Subcutaneous adipose tissue (tissue), 4 donors: ENCODE data around the gene SPP2. TPM values are rescaled to one million over a fixed set of nuclear protein-coding genes. Genes with fewer than 3 reads are reported as not detected.

Experiments
- total RNA-seq, 4 donors: library from RNA; depleted of rRNA; stranded (reverse); fragments of >200 nt; gene quantifications; one replicate each; pipeline ENCODE4 v1.1.0, GENCODE V29; 2016
- TF ChIP-seq, protein P1 (sequence below): fragments of 450-650 bp; IDR thresholded peaks from one replicate; pipeline ENCODE4 v1.5.1; 2016; ENCODE audit warnings: low read depth, mild to moderate bottlenecking, control low read depth, antibody characterized with exemption, moderate library complexity

Gene SPP2, protein sequence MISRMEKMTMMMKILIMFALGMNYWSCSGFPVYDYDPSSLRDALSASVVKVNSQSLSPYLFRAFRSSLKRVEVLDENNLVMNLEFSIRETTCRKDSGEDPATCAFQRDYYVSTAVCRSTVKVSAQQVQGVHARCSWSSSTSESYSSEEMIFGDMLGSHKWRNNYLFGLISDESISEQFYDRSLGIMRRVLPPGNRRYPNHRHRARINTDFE
- total RNA-seq = not detected

DNA sequence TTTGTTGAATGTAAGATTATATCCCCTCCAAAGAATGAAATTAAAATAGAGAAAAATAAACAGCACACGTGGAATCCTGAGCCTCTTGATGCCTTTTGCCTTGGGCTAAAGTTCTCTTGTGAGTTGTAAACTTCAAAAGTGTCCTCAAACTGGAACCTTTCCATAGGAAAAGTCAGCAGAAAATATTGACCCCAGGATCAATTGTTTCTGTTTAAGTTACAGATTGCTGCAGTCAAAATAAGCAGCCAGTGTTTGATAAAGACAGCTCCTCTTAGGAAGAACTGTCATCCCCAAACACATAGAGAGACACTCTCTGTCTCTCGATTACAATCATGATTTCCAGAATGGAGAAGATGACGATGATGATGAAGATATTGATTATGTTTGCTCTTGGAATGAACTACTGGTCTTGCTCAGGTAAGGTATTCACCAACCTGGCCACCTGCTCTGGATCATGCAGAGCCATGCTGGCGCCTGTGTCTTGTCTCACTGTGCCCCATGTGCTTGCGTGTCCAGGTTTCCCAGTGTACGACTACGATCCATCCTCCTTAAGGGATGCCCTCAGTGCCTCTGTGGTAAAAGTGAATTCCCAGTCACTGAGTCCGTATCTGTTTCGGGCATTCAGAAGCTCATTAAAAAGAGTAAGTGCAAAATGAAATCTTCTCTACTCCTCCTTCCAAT is at the start of gene SPP2:
SPP2 (plus strand) TSS at position 248 of the 681 bp plus-strand sequence; CDS start at position 333, 85 bp downstream.
- TF ChIP-seq, protein P1, sequence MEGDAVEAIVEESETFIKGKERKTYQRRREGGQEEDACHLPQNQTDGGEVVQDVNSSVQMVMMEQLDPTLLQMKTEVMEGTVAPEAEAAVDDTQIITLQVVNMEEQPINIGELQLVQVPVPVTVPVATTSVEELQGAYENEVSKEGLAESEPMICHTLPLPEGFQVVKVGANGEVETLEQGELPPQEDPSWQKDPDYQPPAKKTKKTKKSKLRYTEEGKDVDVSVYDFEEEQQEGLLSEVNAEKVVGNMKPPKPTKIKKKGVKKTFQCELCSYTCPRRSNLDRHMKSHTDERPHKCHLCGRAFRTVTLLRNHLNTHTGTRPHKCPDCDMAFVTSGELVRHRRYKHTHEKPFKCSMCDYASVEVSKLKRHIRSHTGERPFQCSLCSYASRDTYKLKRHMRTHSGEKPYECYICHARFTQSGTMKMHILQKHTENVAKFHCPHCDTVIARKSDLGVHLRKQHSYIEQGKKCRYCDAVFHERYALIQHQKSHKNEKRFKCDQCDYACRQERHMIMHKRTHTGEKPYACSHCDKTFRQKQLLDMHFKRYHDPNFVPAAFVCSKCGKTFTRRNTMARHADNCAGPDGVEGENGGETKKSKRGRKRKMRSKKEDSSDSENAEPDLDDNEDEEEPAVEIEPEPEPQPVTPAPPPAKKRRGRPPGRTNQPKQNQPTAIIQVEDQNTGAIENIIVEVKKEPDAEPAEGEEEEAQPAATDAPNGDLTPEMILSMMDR = no peak

DNA sequence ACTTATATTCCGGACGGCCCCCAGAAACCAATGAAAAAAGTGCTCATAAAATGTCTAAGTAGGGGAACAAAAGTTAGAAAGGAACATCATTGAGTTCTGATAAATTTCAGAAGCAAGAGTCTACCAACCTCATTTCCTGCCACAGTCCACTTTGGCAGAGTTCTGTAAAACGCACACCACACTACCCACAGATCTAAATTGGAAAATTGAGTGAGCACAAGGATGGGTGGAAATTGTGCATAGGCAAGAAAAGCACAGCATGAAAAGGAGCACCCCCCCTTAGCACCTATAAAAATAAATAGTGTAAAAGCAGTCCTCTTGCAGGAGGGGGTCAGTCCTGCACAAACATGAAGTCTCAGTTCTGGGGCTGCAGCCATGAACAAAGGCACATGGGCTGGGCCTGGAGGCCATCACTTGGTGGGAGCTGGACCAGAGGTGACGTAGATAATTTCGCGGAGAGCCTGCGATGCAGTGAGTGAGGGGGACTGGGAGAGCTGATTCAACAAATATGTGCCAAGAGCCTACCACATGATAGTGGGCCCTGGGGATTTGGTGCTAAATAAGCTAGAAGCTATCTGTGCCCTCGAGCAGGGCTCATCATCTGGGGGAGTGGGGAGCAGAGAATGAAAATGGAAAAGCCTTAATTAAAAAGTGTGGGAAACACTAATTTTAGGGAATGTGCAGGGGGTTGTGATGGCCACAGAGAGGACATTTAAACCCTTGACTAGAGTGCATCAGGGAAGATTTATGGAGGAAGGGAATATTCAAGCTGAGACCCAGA is 48.9 kb upstream of the SPP2 start:
- TF ChIP-seq, protein P1 = no peak

DNA sequence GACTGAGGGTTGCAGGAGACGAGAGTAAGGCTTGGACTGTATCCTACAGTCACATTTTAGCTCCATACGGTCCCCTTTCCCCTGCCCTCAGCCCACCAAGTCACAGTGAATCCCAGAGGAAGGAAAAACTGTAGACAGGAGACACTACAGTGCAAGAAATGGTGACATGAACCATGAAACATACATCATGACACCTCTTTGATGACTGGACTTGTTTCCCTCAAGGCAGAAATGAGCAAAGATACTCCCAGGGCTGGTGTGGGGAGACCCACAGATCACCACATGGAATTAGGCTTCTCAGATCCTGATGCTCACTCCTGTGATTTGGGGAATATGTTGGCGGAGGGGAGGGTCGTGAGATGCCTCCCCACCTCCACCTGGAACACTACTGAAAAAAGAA is 48.2 kb upstream of the SPP2 start:
- TF ChIP-seq, protein P1 = no peak

DNA sequence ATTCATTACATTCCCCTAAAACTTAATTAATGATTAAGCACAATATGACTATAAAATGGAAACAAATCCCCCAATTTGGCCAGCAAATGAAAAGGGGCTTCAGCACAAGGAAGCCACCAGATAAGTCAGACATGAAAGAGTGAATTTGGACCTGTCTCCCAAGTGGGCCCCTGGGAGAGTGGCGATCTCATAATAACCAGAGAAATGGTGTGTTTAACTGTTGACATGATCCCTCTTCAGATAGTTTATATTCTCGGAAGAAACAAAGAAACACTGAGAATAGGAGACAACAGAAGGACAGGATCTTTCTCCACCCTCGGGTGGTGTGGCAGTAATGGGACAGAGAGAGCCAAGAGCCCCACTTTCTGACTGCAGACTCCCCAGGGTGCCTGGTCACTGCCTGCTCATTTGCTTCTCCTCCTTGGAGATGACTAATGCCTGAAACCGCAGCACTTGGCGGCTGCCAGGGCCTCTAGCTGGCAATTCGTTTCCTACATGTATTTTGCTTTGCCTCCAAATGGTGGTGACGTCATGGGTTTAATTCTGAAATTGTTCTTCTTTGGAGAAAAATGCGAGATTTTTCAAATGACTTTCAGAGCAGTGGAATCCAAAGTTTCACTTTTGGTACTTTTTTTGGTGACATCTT is 46.4 kb upstream of the SPP2 start:
- TF ChIP-seq, protein P1 = no peak

DNA sequence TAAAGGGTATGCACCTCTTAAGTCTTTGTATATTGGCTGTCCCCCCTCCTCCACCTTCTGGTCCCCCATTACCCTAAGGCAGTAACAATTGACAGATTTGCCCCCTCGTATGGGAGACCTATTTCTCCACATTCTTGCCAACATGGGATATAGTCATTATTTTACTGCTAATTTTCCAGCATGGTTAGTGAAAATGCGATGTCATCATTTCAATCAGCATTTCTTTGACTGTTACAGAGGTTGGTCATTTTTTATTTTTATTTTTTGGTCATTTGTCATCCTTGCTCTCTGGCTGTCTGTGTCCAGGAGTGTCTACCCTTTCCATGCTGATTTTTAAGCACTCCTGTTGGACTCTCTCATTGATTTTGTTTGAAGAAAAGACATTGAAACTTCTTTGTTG is 45.4 kb upstream of the SPP2 start:
- TF ChIP-seq, protein P1 = no peak

DNA sequence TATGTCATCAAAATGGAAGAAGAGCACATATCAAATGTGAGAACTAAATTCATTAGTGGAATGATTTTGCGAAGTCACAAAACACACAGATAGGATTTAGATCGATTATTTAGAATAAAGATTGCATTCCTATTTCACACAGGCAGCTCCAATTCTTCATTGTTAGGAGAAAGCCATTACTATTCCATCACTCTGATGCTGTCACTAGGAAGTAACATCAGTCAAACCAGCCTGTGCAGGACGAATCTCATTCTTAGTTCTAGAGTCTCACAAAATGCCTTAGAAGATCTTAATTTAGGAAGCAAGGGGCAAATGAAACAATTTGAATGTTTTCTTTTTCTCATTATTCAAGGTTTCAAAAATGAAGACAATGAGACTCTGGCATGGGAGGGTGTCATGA is 44.0 kb upstream of the SPP2 start:
- TF ChIP-seq, protein P1 = no peak

DNA sequence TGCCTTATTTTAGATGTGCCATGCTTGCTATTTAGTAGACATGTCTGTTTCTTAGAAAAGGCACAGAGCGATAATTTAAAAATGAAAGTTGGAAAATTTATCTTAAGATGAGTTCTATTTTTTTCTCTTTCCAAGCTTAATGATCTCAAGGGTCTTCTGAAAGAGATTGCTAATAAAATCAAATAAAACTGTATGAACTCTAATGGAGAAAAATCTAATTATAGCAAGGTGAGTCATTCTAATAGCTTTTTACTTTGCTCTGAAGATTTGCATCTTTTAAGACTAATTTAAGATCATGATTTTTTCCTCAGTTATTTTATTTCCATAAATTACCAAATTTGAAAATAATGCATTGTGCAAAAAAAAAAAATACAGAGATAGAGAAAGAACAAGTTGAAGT is 36.1 kb upstream of the SPP2 start:
- TF ChIP-seq, protein P1 = no peak
